GM23338 (cell line): ENCODE data around the gene NTM. TPM values are rescaled to one million over a fixed set of nuclear protein-coding genes. Genes with fewer than 3 reads are reported as not detected.

Experiments used
- ATAC-seq: fragments of 200-7000 bp; cut with Tn5 transposase; 3 replicates; pipeline ENCODE4 v1.9.1; 2020
- DNase-seq: peaks from one replicate; pipeline ENCODE4 v3.0.0-alpha.2; 2015; ENCODE audit warnings: low spot score
- H2AFZ ChIP-seq: fragments of 200-600 bp; sonication (generic); 2 replicates; pipeline ENCODE4 v1.8.0; 2016; ENCODE audit warnings: antibody characterized with exemption, mild to moderate bottlenecking, moderate library complexity
- H3F3A ChIP-seq: fragments of 200-600 bp; sonication (generic); replicated peaks from 2 replicates; pipeline ENCODE4 v1.8.0; 2017; ENCODE audit warnings: antibody characterized with exemption, mixed run types, low read depth
- H3K27ac ChIP-seq: fragments of 200-600 bp; sonication (generic); 2 replicates; pipeline ENCODE4 v1.6.1; 2016; ENCODE audit warnings: low read depth
- H3K27me3 ChIP-seq: fragments of 200-600 bp; sonication (generic); 2 replicates; pipeline ENCODE4 v1.8.0; 2016; ENCODE audit warnings: mild to moderate bottlenecking, mixed run types, moderate library complexity; ENCODE audit not compliant: insufficient read depth
- H3K36me3 ChIP-seq: fragments of 200-600 bp; sonication (generic); 2 replicates; pipeline ENCODE4 v1.8.0; 2016; ENCODE audit warnings: mild to moderate bottlenecking; ENCODE audit not compliant: insufficient read depth
- H3K4me1 ChIP-seq: fragments of 200-600 bp; sonication (generic); 2 replicates; pipeline ENCODE4 v1.8.0; 2016; ENCODE audit warnings: mild to moderate bottlenecking, moderate library complexity; ENCODE audit not compliant: insufficient read depth
- H3K4me2 ChIP-seq: fragments of 200-600 bp; sonication (generic); 2 replicates; pipeline ENCODE4 v1.7.1; 2017; ENCODE audit warnings: mixed run types
- H3K4me3 ChIP-seq: fragments of 200-600 bp; sonication (generic); 2 replicates; pipeline ENCODE4 v1.6.1; 2016; ENCODE audit warnings: mixed run types
- H3K79me2 ChIP-seq: fragments of 200-600 bp; sonication (generic); replicated peaks from 2 replicates; pipeline ENCODE4 v1.8.0; 2017; ENCODE audit warnings: mild to moderate bottlenecking; ENCODE audit not compliant: insufficient read depth
- H3K9me2 ChIP-seq: fragments of 200-600 bp; sonication (generic); 2 replicates; pipeline ENCODE4 v1.8.0; 2017; ENCODE audit not compliant: insufficient read depth
- H4K20me1 ChIP-seq: fragments of 200-600 bp; sonication (generic); replicated peaks from 2 replicates; pipeline ENCODE4 v1.8.0; 2017; ENCODE audit warnings: mild to moderate bottlenecking; ENCODE audit not compliant: insufficient read depth
- H3K27ac Mint-ChIP-seq: 2 replicates; pipeline ENCODE4 v1.8.0; 2020; ENCODE audit warnings: inconsistent platforms, mild to moderate bottlenecking, moderate library complexity, mixed read lengths
- H3K27me3 Mint-ChIP-seq: 3 replicates; pipeline ENCODE4 v1.8.0; 2022; ENCODE audit warnings: low read depth, mild to moderate bottlenecking, moderate library complexity, mixed read lengths, inconsistent platforms; ENCODE audit not compliant: insufficient read depth, poor library complexity
- H3K36me3 Mint-ChIP-seq: 3 replicates; pipeline ENCODE4 v1.8.0; 2021; ENCODE audit warnings: low read depth, mild to moderate bottlenecking, inconsistent platforms, moderate library complexity, mixed read lengths
- H3K4me1 Mint-ChIP-seq: 3 replicates; pipeline ENCODE4 v1.8.0; 2020; ENCODE audit warnings: mild to moderate bottlenecking, inconsistent platforms, mixed read lengths
- H3K4me3 Mint-ChIP-seq: 3 replicates; pipeline ENCODE4 v1.8.0; 2021; ENCODE audit warnings: moderate library complexity, mild to moderate bottlenecking, inconsistent platforms, mixed read lengths
- H3K9me3 Mint-ChIP-seq: 3 replicates; pipeline ENCODE4 v1.8.0; 2020; ENCODE audit warnings: moderate library complexity, mild to moderate bottlenecking, inconsistent platforms, mixed read lengths
- CREB1 ChIP-seq: fragments of 250-450 bp; sonication (Bioruptor Pico); IDR thresholded peaks from 2 replicates; pipeline ENCODE4 v1.5.0; 2020; ENCODE audit warnings: low read depth, mild to moderate bottlenecking, moderate library complexity
- EZH2 ChIP-seq: fragments of 200-600 bp; sonication (generic); IDR thresholded peaks from one replicate; pipeline ENCODE4 v1.8.0; 2017; ENCODE audit warnings: antibody characterized with exemption, mild to moderate bottlenecking, low read depth; ENCODE audit not compliant: unreplicated experiment
- JUNB ChIP-seq: IDR thresholded peaks from one replicate; pipeline ENCODE4 v1.6.1; 2016; ENCODE audit warnings: antibody characterized with exemption; ENCODE audit not compliant: unreplicated experiment
- NANOG ChIP-seq: IDR thresholded peaks from 2 replicates; pipeline ENCODE4 v1.6.1; 2016; ENCODE audit warnings: antibody characterized with exemption, borderline replicate concordance
- ZNF114 ChIP-seq: fragments of 250-450 bp; sonication (Bioruptor Pico); IDR thresholded peaks from 2 replicates; pipeline ENCODE4 v1.5.0; 2020; ENCODE audit warnings: mild to moderate bottlenecking, moderate library complexity
- polyA plus RNA-seq: library from polyadenylated mRNA; unstranded; fragments of >200 nt; fragmentation: Nextera tagmentation; extraction: Ambion mirVana; gene quantifications from 2 replicates; pipeline ENCODE4 v1.2.1, GENCODE V29; 2016
- total RNA-seq: library from RNA; depleted of rRNA; stranded (reverse); fragments of >200 nt; shearing (Covaris generic); gene quantifications from 2 replicates; pipeline ENCODE4 v1.2.3, GENCODE V29; 2014
- TF ChIP-seq, protein P1 (sequence below): fragments of 250-450 bp; sonication (Bioruptor Pico); IDR thresholded peaks from 2 replicates; pipeline ENCODE4 v1.5.0; 2020; ENCODE audit warnings: mild to moderate bottlenecking, moderate library complexity
- TF ChIP-seq, protein P2 (sequence below): IDR thresholded peaks from one replicate; pipeline ENCODE4 v1.6.1; 2018; ENCODE audit warnings: antibody characterized with exemption; ENCODE audit not compliant: unreplicated experiment

Gene NTM
- total and polyA plus RNA-seq, 2 experiments from 2014 or later = 10.6 to 14.6 TPM

- TF ChIP-seq, protein P1, sequence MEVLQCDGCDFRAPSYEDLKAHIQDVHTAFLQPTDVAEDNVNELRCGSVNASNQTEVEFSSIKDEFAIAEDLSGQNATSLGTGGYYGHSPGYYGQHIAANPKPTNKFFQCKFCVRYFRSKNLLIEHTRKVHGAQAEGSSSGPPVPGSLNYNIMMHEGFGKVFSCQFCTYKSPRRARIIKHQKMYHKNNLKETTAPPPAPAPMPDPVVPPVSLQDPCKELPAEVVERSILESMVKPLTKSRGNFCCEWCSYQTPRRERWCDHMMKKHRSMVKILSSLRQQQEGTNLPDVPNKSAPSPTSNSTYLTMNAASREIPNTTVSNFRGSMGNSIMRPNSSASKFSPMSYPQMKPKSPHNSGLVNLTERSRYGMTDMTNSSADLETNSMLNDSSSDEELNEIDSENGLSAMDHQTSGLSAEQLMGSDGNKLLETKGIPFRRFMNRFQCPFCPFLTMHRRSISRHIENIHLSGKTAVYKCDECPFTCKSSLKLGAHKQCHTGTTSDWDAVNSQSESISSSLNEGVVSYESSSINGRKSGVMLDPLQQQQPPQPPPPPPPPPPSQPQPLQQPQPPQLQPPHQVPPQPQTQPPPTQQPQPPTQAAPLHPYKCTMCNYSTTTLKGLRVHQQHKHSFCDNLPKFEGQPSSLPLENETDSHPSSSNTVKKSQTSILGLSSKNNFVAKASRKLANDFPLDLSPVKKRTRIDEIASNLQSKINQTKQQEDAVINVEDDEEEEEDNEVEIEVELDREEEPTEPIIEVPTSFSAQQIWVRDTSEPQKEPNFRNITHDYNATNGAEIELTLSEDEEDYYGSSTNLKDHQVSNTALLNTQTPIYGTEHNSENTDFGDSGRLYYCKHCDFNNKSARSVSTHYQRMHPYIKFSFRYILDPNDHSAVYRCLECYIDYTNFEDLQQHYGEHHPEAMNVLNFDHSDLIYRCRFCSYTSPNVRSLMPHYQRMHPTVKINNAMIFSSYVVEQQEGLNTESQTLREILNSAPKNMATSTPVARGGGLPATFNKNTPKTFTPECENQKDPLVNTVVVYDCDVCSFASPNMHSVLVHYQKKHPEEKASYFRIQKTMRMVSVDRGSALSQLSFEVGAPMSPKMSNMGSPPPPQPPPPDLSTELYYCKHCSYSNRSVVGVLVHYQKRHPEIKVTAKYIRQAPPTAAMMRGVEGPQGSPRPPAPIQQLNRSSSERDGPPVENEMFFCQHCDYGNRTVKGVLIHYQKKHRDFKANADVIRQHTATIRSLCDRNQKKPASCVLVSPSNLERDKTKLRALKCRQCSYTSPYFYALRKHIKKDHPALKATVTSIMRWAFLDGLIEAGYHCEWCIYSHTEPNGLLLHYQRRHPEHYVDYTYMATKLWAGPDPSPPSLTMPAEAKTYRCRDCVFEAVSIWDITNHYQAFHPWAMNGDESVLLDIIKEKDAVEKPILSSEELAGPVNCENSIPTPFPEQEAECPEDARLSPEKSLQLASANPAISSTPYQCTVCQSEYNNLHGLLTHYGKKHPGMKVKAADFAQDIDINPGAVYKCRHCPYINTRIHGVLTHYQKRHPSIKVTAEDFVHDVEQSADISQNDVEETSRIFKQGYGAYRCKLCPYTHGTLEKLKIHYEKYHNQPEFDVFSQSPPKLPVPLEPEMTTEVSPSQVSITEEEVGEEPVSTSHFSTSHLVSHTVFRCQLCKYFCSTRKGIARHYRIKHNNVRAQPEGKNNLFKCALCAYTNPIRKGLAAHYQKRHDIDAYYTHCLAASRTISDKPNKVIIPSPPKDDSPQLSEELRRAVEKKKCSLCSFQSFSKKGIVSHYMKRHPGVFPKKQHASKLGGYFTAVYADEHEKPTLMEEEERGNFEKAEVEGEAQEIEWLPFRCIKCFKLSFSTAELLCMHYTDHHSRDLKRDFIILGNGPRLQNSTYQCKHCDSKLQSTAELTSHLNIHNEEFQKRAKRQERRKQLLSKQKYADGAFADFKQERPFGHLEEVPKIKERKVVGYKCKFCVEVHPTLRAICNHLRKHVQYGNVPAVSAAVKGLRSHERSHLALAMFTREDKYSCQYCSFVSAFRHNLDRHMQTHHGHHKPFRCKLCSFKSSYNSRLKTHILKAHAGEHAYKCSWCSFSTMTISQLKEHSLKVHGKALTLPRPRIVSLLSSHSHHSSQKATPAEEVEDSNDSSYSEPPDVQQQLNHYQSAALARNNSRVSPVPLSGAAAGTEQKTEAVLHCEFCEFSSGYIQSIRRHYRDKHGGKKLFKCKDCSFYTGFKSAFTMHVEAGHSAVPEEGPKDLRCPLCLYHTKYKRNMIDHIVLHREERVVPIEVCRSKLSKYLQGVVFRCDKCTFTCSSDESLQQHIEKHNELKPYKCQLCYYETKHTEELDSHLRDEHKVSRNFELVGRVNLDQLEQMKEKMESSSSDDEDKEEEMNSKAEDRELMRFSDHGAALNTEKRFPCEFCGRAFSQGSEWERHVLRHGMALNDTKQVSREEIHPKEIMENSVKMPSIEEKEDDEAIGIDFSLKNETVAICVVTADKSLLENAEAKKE (CRISPR knock-in tag) = no peak
- no peak for TF ChIP-seq JUNB
Observed at GRCh38 chr11:132208477-132209055, 838.2 kb downstream of the NTM start (continued).

DNA sequence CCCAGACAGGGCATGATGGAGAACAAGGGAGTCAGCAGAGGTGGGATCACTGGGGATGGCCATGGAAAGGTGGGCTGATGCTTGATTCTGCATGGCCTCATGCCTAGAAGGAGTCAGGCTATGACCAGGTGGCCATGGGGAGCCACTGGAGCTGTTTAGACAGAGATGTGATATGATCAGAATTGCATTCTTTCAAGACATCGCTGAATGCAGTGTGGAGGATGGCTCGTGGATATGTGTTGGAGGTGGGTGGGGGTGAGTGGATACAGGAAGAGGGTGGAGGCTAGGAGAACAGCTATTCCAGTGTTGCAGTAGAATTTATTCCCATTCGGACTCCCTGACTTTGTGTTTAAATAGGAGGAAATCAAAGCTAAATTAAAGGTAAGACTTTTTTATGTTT, 841.1 kb downstream of the NTM start:
- peaks cover 18% of the 10 kb centered on the region for H3K9me3 Mint-ChIP-seq
- DNase-seq = no peak
- no peaks in the 10 kb centered on the region for H3K4me1 ChIP-seq
- no peaks in the 10 kb centered on the region for H3F3A ChIP-seq
- H3K27ac ChIP-seq = no peak overlapping the region
- H3K4me1 Mint-ChIP-seq = no peaks in the 10 kb centered on the region
- H4K20me1 ChIP-seq = no peaks in the 10 kb centered on the region; the same call in 1 of the 2 replicates
- H3K4me2 ChIP-seq = no peak overlapping the region
- H3K9me2 ChIP-seq = 0 out of 2 replicates have a peak, but pooled peaks cover 4% of the 10 kb centered on the region
- H3K36me3 Mint-ChIP-seq = peaks cover 8% of the 10 kb centered on the region
- no peak overlapping the region for H3K4me3 Mint-ChIP-seq
- no peaks in the 10 kb centered on the region for H3K27me3 Mint-ChIP-seq
- no peaks in the 10 kb centered on the region for H3K27me3 ChIP-seq
- H3K4me3 ChIP-seq = no peak overlapping the region
- H3K79me2 ChIP-seq = no peaks in the 10 kb centered on the region
- no peak overlapping the region for H3K27ac Mint-ChIP-seq
- no peak overlapping the region for H2AFZ ChIP-seq
- no peak for ATAC-seq
- no peaks in the 10 kb centered on the region for H3K36me3 ChIP-seq
- TF ChIP-seq ZNF114 (no peak), CREB1 (CRISPR knock-in tag) (no peak), EZH2 (no peak), NANOG (no peak)
- TF ChIP-seq, protein P2, sequence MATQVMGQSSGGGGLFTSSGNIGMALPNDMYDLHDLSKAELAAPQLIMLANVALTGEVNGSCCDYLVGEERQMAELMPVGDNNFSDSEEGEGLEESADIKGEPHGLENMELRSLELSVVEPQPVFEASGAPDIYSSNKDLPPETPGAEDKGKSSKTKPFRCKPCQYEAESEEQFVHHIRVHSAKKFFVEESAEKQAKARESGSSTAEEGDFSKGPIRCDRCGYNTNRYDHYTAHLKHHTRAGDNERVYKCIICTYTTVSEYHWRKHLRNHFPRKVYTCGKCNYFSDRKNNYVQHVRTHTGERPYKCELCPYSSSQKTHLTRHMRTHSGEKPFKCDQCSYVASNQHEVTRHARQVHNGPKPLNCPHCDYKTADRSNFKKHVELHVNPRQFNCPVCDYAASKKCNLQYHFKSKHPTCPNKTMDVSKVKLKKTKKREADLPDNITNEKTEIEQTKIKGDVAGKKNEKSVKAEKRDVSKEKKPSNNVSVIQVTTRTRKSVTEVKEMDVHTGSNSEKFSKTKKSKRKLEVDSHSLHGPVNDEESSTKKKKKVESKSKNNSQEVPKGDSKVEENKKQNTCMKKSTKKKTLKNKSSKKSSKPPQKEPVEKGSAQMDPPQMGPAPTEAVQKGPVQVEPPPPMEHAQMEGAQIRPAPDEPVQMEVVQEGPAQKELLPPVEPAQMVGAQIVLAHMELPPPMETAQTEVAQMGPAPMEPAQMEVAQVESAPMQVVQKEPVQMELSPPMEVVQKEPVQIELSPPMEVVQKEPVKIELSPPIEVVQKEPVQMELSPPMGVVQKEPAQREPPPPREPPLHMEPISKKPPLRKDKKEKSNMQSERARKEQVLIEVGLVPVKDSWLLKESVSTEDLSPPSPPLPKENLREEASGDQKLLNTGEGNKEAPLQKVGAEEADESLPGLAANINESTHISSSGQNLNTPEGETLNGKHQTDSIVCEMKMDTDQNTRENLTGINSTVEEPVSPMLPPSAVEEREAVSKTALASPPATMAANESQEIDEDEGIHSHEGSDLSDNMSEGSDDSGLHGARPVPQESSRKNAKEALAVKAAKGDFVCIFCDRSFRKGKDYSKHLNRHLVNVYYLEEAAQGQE = no peak
